ENCODE data around the gene NCEH1. TPM values are rescaled to one million over a fixed set of nuclear protein-coding genes. Genes with fewer than 3 reads are reported as not detected.

NCEH1 gene
- total RNA-seq, 1 donor from 2014 or later: 1.6 TPM

GRCh38 chr3:172627057-172627809 lies 83.6 kb downstream of the NCEH1 start:
- Mint-ChIP-seq H3K4me1 (peaks cover 12% of the 10 kb centered on the region), H3K27ac (no peak overlapping the region), H3K36me3 (no peaks in the 10 kb centered on the region), H3K4me3 (no peak overlapping the region), H3K9me3 (no peaks in the 10 kb centered on the region), H3K27me3 (ENCODE audit: low read depth) (no peaks in the 10 kb centered on the region)
- no peak for DNase-seq (ENCODE audit: low spot score in 2 of 2, unreplicated experiment in 2 of 2)
- TF ChIP-seq CTCF (IDR thresholded peaks at IDR 0.05; ENCODE audit: unreplicated experiment): no peak

GRCh38 chr3:172626021-172626640 lies 84.7 kb downstream of the NCEH1 start:
- H3K27me3 Mint-ChIP-seq (ENCODE audit: low read depth): no peaks in the 10 kb centered on the region
- peaks cover 16% of the 10 kb centered on the region for H3K4me1 Mint-ChIP-seq
- H3K36me3 Mint-ChIP-seq: no peaks in the 10 kb centered on the region
- TF ChIP-seq CTCF (IDR thresholded peaks at IDR 0.05; ENCODE audit: unreplicated experiment): no peak
- no peaks in the 10 kb centered on the region for H3K9me3 Mint-ChIP-seq
- no peak for DNase-seq (ENCODE audit: low spot score in 2 of 2, unreplicated experiment in 2 of 2)
- H3K27ac Mint-ChIP-seq: no peak overlapping the region
- no peak overlapping the region for H3K4me3 Mint-ChIP-seq

GRCh38 chr3:172625404-172625803 lies 85.5 kb downstream of the NCEH1 start:
- H3K27ac Mint-ChIP-seq: no peak overlapping the region
- no peaks in the 10 kb centered on the region for H3K27me3 Mint-ChIP-seq (ENCODE audit: low read depth)
- no peaks in the 10 kb centered on the region for H3K36me3 Mint-ChIP-seq
- H3K4me1 Mint-ChIP-seq: peaks cover 16% of the 10 kb centered on the region
- DNase-seq (ENCODE audit: low spot score in 2 of 2, unreplicated experiment in 2 of 2): no peak
- no peak overlapping the region for H3K4me3 Mint-ChIP-seq
- H3K9me3 Mint-ChIP-seq: no peaks in the 10 kb centered on the region
- TF ChIP-seq CTCF (IDR thresholded peaks at IDR 0.05; ENCODE audit: unreplicated experiment): no peak

- no peaks in the 10 kb centered on the region for H3K36me3 Mint-ChIP-seq
- H3K4me1 Mint-ChIP-seq: peaks cover 16% of the 10 kb centered on the region
- no peaks in the 10 kb centered on the region for H3K27me3 Mint-ChIP-seq (ENCODE audit: low read depth)
- DNase-seq (ENCODE audit: low spot score in 2 of 2, unreplicated experiment in 2 of 2): no peak
- TF ChIP-seq CTCF (IDR thresholded peaks at IDR 0.05; ENCODE audit: unreplicated experiment): no peak
- no peak overlapping the region for H3K27ac Mint-ChIP-seq
- no peaks in the 10 kb centered on the region for H3K9me3 Mint-ChIP-seq
- H3K4me3 Mint-ChIP-seq: no peak overlapping the region
Measured at GRCh38 chr3:172624999-172625398, 85.9 kb downstream of the NCEH1 start.

- peak; percentile 64 for TF ChIP-seq CTCF (IDR thresholded peaks at IDR 0.05; ENCODE audit: unreplicated experiment)
- Mint-ChIP-seq H3K4me1 (peaks cover 16% of the 10 kb centered on the region), H3K27ac (peak overlapping the region; percentile 73), H3K4me3 (peak overlapping the region; percentile 17), H3K27me3 (ENCODE audit: low read depth) (no peaks in the 10 kb centered on the region), H3K9me3 (no peaks in the 10 kb centered on the region), H3K36me3 (no peaks in the 10 kb centered on the region)
- no peak for DNase-seq (ENCODE audit: low spot score in 2 of 2, unreplicated experiment in 2 of 2)
Measured at GRCh38 chr3:172622916-172623700, 87.8 kb downstream of the NCEH1 start.
